HepG2 (cell line): ENCODE data around the gene BCL7A. TPM values are rescaled to one million over a fixed set of nuclear protein-coding genes. Genes with fewer than 3 reads are reported as not detected.

ENCODE experiments used
- BRCA1 ChIP-seq: sonication (generic); formaldehyde crosslinking; IDR thresholded peaks from 2 replicates; pipeline ENCODE4 v1.4.0; 2020; ENCODE audit warnings: missing genetic modification reagents
- HDAC6 ChIP-seq: fragments of 200-600 bp; sonication (generic); IDR thresholded peaks from 2 replicates; pipeline ENCODE4 v1.7.0; 2017; ENCODE audit warnings: mild to moderate bottlenecking, antibody characterized with exemption, low read length, low read depth
- SP4 ChIP-seq: sonication (generic); formaldehyde crosslinking; IDR thresholded peaks from 2 replicates; pipeline ENCODE4 v1.8.1; 2023; ENCODE audit warnings: mild to moderate bottlenecking, missing genetic modification reagents
- STAT6 ChIP-seq: sonication (generic); formaldehyde crosslinking; IDR thresholded peaks from 2 replicates; pipeline ENCODE4 v1.4.0; 2020; ENCODE audit warnings: missing genetic modification reagents, mild to moderate bottlenecking, borderline replicate concordance
- XRCC5 ChIP-seq: fragments of 200-400 bp; formaldehyde crosslinking; optimal IDR thresholded peaks from 2 replicates; pipeline ENCODE3; 2017; ENCODE audit warnings: mild to moderate bottlenecking, low read length
- ZBTB42 ChIP-seq: sonication (generic); formaldehyde crosslinking; IDR thresholded peaks from 2 replicates; pipeline ENCODE4 v1.5.0; 2020; ENCODE audit warnings: mild to moderate bottlenecking, missing genetic modification reagents
- ZEB1 ChIP-seq: IDR thresholded peaks from 2 replicates; pipeline ENCODE4 v1.6.1; 2012; ENCODE audit warnings: mild to moderate bottlenecking, low read depth, inconsistent platforms; ENCODE audit not compliant: insufficient replicate concordance
- ZNF225 ChIP-seq: sonication (generic); formaldehyde crosslinking; IDR thresholded peaks from 2 replicates; pipeline ENCODE4 v1.4.0; 2020; ENCODE audit warnings: mild to moderate bottlenecking, missing genetic modification reagents
- ZNF296 ChIP-seq: sonication (generic); formaldehyde crosslinking; conservative IDR thresholded peaks from 2 replicates; pipeline ENCODE4 v1.5.0; 2020; ENCODE audit warnings: mild to moderate bottlenecking, missing genetic modification reagents
- ZNF354B ChIP-seq: sonication (generic); formaldehyde crosslinking; IDR thresholded peaks from 2 replicates; pipeline ENCODE4 v1.8.0; 2022; ENCODE audit warnings: mild to moderate bottlenecking, missing genetic modification reagents
- ZNF781 ChIP-seq: sonication (generic); formaldehyde crosslinking; IDR thresholded peaks from 2 replicates; pipeline ENCODE4 v1.5.1; 2020; ENCODE audit warnings: borderline replicate concordance, mild to moderate bottlenecking, missing genetic modification reagents; ENCODE audit errors: not compliant biosample characterization
- polyA plus RNA-seq, 8 experiments: library from polyadenylated mRNA; depleted of rRNA in 3 of 8; stranded (reverse) in 7 of 8; unstranded in 1 of 8; fragments of >200 nt; fragmentation: Illumina TruSeq in 4 of 8; extraction: Trizol in 4 of 8; gene quantifications; 2 replicates each; pipeline versions ENCODE4 v1.2.1 to v1.2.3, GENCODE V29; 2011 to 2016; ENCODE audit warnings: low read depth in 4 of 8, missing spikeins in 1 of 8, mixed read lengths in 1 of 8; ENCODE audit not compliant: insufficient read depth in 1 of 8
- total RNA-seq, 5 experiments: library from RNA; depleted of rRNA; stranded (reverse); fragments of >200 nt; fragmentation: Illumina TruSeq; extraction: Trizol; gene quantifications; 2 replicates each; pipeline ENCODE4 v1.2.3, GENCODE V29; 2016; ENCODE audit warnings: low read depth in 1 of 5
- TF ChIP-seq, protein P1 (sequence below): sonication (generic); formaldehyde crosslinking; IDR thresholded peaks from 2 replicates; pipeline ENCODE4 v1.5.1; 2020; ENCODE audit warnings: mild to moderate bottlenecking, missing genetic modification reagents, moderate library complexity
- TF ChIP-seq, protein P2 (sequence below): sonication (generic); formaldehyde crosslinking; IDR thresholded peaks from 2 replicates; pipeline ENCODE4 v1.5.0; 2020; ENCODE audit warnings: mild to moderate bottlenecking, missing genetic modification reagents, moderate library complexity
- TF ChIP-seq, protein P3 (sequence below), 2 experiments: fragments of 450-650 bp in 1 of 2; sonication (generic) in 1 of 2; formaldehyde crosslinking; IDR thresholded peaks; 2 replicates each; pipeline versions ENCODE4 v1.5.0 to v1.8.0; 2020 to 2022; ENCODE audit warnings: mild to moderate bottlenecking in 1 of 2, missing genetic modification reagents in 1 of 2
- TF ChIP-seq, protein P4 (sequence below): sonication (generic); formaldehyde crosslinking; IDR thresholded peaks from 2 replicates; pipeline ENCODE4 v1.8.1; 2023; ENCODE audit warnings: mild to moderate bottlenecking, moderate library complexity, missing genetic modification reagents
- TF ChIP-seq, protein P5 (sequence below), 2 experiments: IDR thresholded peaks; 2 replicates each; pipeline ENCODE4 v1.6.1; 2011 to 2012; ENCODE audit warnings: low read length in 2 of 2, borderline replicate concordance in 1 of 2, low read depth in 1 of 2, mild to moderate bottlenecking in 1 of 2, moderate library complexity in 1 of 2

Gene BCL7A
- total and polyA plus RNA-seq, 2 of the 13 experiments (the other 11 are each of a cell fraction or from before 2014, with no cell fraction given): 4.1 to 6.2 TPM

DNA sequence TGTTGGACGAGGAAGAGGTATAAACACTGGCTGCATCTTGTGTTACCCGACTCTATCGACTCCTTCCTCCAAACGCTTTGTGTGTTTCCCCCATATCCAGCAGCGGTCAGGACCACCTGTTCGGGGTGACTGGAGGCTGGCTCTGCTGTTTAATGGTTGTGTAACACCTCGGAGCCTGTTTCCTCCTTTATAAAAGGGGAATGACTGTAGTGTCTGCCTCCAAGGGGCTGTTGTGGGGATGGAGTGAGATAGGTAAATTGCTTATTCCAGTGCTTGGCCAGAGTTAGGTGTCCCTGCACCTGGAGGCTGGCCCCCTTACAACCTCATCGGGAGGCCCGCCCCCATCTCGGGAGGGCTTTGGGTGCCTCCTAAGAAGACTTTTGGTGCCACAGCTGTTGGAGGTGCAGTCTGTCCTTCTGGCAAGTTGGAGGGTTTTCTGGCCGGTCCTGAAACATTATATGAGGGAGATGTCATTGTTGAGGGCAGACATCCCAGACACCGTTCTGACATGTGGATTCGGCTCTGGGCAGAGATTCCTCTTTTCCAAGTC, 57.9 kb downstream of the BCL7A start (continued):
- TF ChIP-seq, protein P1, sequence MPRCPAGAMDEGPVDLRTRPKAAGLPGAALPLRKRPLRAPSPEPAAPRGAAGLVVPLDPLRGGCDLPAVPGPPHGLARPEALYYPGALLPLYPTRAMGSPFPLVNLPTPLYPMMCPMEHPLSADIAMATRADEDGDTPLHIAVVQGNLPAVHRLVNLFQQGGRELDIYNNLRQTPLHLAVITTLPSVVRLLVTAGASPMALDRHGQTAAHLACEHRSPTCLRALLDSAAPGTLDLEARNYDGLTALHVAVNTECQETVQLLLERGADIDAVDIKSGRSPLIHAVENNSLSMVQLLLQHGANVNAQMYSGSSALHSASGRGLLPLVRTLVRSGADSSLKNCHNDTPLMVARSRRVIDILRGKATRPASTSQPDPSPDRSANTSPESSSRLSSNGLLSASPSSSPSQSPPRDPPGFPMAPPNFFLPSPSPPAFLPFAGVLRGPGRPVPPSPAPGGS: 0 out of 2 replicates have a peak, but pooled peaks have one; percentile 3
- TF ChIP-seq, protein P2, sequence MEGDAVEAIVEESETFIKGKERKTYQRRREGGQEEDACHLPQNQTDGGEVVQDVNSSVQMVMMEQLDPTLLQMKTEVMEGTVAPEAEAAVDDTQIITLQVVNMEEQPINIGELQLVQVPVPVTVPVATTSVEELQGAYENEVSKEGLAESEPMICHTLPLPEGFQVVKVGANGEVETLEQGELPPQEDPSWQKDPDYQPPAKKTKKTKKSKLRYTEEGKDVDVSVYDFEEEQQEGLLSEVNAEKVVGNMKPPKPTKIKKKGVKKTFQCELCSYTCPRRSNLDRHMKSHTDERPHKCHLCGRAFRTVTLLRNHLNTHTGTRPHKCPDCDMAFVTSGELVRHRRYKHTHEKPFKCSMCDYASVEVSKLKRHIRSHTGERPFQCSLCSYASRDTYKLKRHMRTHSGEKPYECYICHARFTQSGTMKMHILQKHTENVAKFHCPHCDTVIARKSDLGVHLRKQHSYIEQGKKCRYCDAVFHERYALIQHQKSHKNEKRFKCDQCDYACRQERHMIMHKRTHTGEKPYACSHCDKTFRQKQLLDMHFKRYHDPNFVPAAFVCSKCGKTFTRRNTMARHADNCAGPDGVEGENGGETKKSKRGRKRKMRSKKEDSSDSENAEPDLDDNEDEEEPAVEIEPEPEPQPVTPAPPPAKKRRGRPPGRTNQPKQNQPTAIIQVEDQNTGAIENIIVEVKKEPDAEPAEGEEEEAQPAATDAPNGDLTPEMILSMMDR (CRISPR knock-in tag): no peak
- TF ChIP-seq ZEB1: no peak
- TF ChIP-seq XRCC5: peak; percentile 4
- TF ChIP-seq, protein P3, sequence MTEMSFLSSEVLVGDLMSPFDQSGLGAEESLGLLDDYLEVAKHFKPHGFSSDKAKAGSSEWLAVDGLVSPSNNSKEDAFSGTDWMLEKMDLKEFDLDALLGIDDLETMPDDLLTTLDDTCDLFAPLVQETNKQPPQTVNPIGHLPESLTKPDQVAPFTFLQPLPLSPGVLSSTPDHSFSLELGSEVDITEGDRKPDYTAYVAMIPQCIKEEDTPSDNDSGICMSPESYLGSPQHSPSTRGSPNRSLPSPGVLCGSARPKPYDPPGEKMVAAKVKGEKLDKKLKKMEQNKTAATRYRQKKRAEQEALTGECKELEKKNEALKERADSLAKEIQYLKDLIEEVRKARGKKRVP (CRISPR knock-in tag; IDR thresholded peaks at IDR 0.05): no peak
- TF ChIP-seq ZNF225 (CRISPR knock-in tag): no peak
- no peak for TF ChIP-seq ZNF354B
- peak; percentile 14 for TF ChIP-seq ZNF781 (CRISPR knock-in tag)
- 0 out of 2 replicates have a peak, but pooled peaks have one; percentile 25 for TF ChIP-seq SP4 (CRISPR knock-in tag)
- no peak for TF ChIP-seq HDAC6
- TF ChIP-seq, protein P4, sequence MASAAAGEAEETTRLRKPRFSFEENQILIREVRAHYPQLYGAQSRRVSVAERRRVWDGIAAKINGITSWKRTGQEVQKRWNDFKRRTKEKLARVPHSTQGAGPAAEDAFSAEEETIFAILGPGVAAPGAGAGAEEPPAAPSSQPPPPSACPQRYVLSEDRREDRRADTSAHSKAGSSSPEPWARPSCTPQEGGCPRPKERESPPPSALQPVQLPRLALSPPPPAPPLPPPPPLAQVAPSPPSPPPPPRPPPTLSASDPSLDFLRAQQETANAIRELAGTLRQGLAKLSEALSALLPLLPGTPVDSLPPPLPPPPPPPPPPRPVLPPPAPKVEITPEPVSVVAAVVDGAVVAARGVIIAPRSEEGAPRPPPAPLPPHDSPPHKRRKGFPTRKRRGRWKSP (CRISPR knock-in tag): no peak
- TF ChIP-seq ZBTB42 (CRISPR knock-in tag): no peak
- TF ChIP-seq ZNF296 (CRISPR knock-in tag): no peak
- TF ChIP-seq, protein P5, sequence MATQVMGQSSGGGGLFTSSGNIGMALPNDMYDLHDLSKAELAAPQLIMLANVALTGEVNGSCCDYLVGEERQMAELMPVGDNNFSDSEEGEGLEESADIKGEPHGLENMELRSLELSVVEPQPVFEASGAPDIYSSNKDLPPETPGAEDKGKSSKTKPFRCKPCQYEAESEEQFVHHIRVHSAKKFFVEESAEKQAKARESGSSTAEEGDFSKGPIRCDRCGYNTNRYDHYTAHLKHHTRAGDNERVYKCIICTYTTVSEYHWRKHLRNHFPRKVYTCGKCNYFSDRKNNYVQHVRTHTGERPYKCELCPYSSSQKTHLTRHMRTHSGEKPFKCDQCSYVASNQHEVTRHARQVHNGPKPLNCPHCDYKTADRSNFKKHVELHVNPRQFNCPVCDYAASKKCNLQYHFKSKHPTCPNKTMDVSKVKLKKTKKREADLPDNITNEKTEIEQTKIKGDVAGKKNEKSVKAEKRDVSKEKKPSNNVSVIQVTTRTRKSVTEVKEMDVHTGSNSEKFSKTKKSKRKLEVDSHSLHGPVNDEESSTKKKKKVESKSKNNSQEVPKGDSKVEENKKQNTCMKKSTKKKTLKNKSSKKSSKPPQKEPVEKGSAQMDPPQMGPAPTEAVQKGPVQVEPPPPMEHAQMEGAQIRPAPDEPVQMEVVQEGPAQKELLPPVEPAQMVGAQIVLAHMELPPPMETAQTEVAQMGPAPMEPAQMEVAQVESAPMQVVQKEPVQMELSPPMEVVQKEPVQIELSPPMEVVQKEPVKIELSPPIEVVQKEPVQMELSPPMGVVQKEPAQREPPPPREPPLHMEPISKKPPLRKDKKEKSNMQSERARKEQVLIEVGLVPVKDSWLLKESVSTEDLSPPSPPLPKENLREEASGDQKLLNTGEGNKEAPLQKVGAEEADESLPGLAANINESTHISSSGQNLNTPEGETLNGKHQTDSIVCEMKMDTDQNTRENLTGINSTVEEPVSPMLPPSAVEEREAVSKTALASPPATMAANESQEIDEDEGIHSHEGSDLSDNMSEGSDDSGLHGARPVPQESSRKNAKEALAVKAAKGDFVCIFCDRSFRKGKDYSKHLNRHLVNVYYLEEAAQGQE (IDR thresholded peaks at IDR 0.05; ENCODE audit: borderline replicate concordance in 1 of 2, low read depth in 1 of 2, low read length in 2 of 2): no peak
- no peak for TF ChIP-seq STAT6 (CRISPR knock-in tag)
- TF ChIP-seq BRCA1 (CRISPR knock-in tag): no peak
